HepG2 (cell line): ENCODE measurements around the gene ABCA2. TPM values are rescaled to one million over a fixed set of nuclear protein-coding genes. Genes with fewer than 3 reads are reported as not detected.
A peak's percentile ranks its signal among the peaks of the same experiment; 100 is the strongest.

Source experiments
- ATAC-seq: fragments of 200-7000 bp; cut with Tn5 transposase; 3 replicates; pipeline ENCODE4 v1.9.1; 2020; ENCODE audit warnings: mild to moderate bottlenecking, moderate library complexity
- BruUV-seq: library from RNA; stranded (reverse); fragments of 400-500 nt; replicated peaks from 2 replicates; lab custom pipeline; 2021; lab: Mats Ljungman, UMichigan
- CTCF ChIA-PET: fragments of 300-600 bp; formaldehyde crosslinking; extraction: SDS; loops from one replicate; lab custom pipeline; 2021; ENCODE audit warnings: low total read pairs, inconsistent platforms, low intra/inter-chr PET ratio; lab: Yijun Ruan, JAX
- POLR2A ChIA-PET: fragments of 350-600 bp; sonication (Branson Sonifier 250); formaldehyde crosslinking; loops from one replicate; lab custom pipeline; 2020; ENCODE audit warnings: antibody characterized with exemption, inconsistent platforms; lab: Yijun Ruan, JAX
- DNase-seq: peaks from one replicate; pipeline ENCODE4 v3.0.0-alpha.2; 2015; ENCODE audit warnings: low spot score
- FAIRE-seq: peaks from 3 replicates; lab custom pipeline; 2011; peaks lifted over from hg19 to GRCh38; lab: Jason Lieb, UNC
- H2AFZ ChIP-seq: one replicate; pipeline ENCODE4 v1.6.1; 2011; ENCODE audit warnings: low read length, inconsistent platforms
- H3K27ac ChIP-seq: fragments of 300-600 bp; 3 replicates; pipeline ENCODE4 v1.8.0; 2011; ENCODE audit warnings: mixed run types, mild to moderate bottlenecking, mixed read lengths, low read length, inconsistent platforms; ENCODE audit not compliant: insufficient read depth; ENCODE audit errors: extremely low read length
- H3K27me3 ChIP-seq, 2 experiments: fragments of 200-600 bp in 1 of 2; 2 replicates in 1 of 2; 3 replicates in 1 of 2; pipeline versions ENCODE4 v1.6.0 to v1.8.0; 2011; ENCODE audit warnings: low read length in 2 of 2, mild to moderate bottlenecking in 2 of 2, moderate library complexity in 2 of 2, inconsistent platforms in 1 of 2; ENCODE audit not compliant: insufficient read depth in 2 of 2, control insufficient read depth in 1 of 2
- H3K36me3 ChIP-seq, 2 experiments: fragments of 200-600 bp in 1 of 2; replicated peaks in 1 of 2; 2 replicates in 1 of 2; 3 replicates in 1 of 2; pipeline versions ENCODE4 v1.5.1 to v1.8.0; 2011; ENCODE audit warnings: low read length in 2 of 2, inconsistent platforms in 1 of 2; ENCODE audit not compliant: insufficient read depth in 2 of 2, control insufficient read depth in 1 of 2
- H3K4me1 ChIP-seq: 2 replicates; pipeline ENCODE4 v1.5.1; 2012; ENCODE audit warnings: low read length, inconsistent platforms; ENCODE audit not compliant: insufficient read depth
- H3K4me2 ChIP-seq: 2 replicates; pipeline ENCODE4 v1.6.0; 2011; ENCODE audit warnings: low read depth, low read length, inconsistent platforms
- H3K4me3 ChIP-seq, 3 experiments: fragments of 200-600 bp in 1 of 3; sonication (generic), shearing (Covaris generic) in 1 of 3; replicated peaks in 1 of 3; 2 replicates each; pipeline ENCODE4 v1.5.1; 2011 to 2016; ENCODE audit warnings: low read length in 3 of 3, inconsistent platforms in 2 of 3, low read depth in 2 of 3, mild to moderate bottlenecking in 2 of 3, control low read depth in 1 of 3, mixed read lengths in 1 of 3; ENCODE audit not compliant: insufficient read depth in 1 of 3
- H3K79me2 ChIP-seq: one replicate; pipeline ENCODE4 v1.6.1; 2011; ENCODE audit warnings: low read length, inconsistent platforms; ENCODE audit not compliant: insufficient read depth
- H3K9ac ChIP-seq: 2 replicates; pipeline ENCODE4 v1.6.0; 2011; ENCODE audit warnings: mild to moderate bottlenecking, low read depth, low read length, inconsistent platforms; ENCODE audit not compliant: insufficient read depth
- H3K9me3 ChIP-seq: 2 replicates; pipeline ENCODE4 v1.5.1; 2012; ENCODE audit warnings: mild to moderate bottlenecking, low read length
- H4K20me1 ChIP-seq: 2 replicates; pipeline ENCODE4 v1.6.0; 2011; ENCODE audit warnings: inconsistent platforms, mild to moderate bottlenecking, low read length, moderate library complexity; ENCODE audit not compliant: insufficient read depth
- ZFP91 ChIP-seq: sonication (generic); formaldehyde crosslinking; IDR thresholded peaks from 2 replicates; pipeline ENCODE4 v1.9.0; 2022; ENCODE audit warnings: missing genetic modification reagents, mild to moderate bottlenecking, borderline replicate concordance
- ZFX ChIP-seq: sonication (generic); formaldehyde crosslinking; IDR thresholded peaks from 2 replicates; pipeline ENCODE4 v1.4.0; 2020; ENCODE audit warnings: mild to moderate bottlenecking, low read depth, missing genetic modification reagents, moderate library complexity
- ZNF253 ChIP-seq: sonication (generic); formaldehyde crosslinking; IDR thresholded peaks from 2 replicates; pipeline ENCODE4 v1.8.0; 2022; ENCODE audit warnings: mild to moderate bottlenecking, missing genetic modification reagents, borderline replicate concordance
- ZNF687 ChIP-seq: sonication (generic); formaldehyde crosslinking; IDR thresholded peaks from 2 replicates; pipeline ENCODE4 v1.5.1; 2020; ENCODE audit warnings: mild to moderate bottlenecking, missing genetic modification reagents, moderate library complexity
- ZNF883 ChIP-seq: sonication (generic); formaldehyde crosslinking; IDR thresholded peaks from 2 replicates; pipeline ENCODE4 v1.5.1; 2020; ENCODE audit warnings: mild to moderate bottlenecking, missing genetic modification reagents; ENCODE audit errors: not compliant biosample characterization
- ZSCAN9 ChIP-seq: IDR thresholded peaks from 2 replicates; pipeline ENCODE4 v1.6.1; 2016; ENCODE audit warnings: borderline replicate concordance
- WGBS: methylation state at CpG from one replicate; pipeline ENCODE4 v1.1.6; 2017; ENCODE audit warnings: low lambda C conversion rate; 5-methylcytosine and 5-hydroxymethylcytosine counted together
- in situ Hi-C: cut with HindIII; loops from 2 replicates; pipeline ENCODE4 v1.10.0; 2017; ENCODE audit warnings: low pct_unique_long_range_greater_than_20kb; ENCODE audit not compliant: extremely low pct_ligation_motif_present
- intact Hi-C: fragments of 100-400 bp; cut with micrococcal nuclease; formaldehyde crosslinking; loops from one replicate; pipeline ENCODE4 v1.10.0; 2022; ENCODE audit not compliant: unreplicated experiment
- polyA plus RNA-seq, 8 experiments: library from polyadenylated mRNA; depleted of rRNA in 3 of 8; stranded (reverse) in 7 of 8; unstranded in 1 of 8; fragments of >200 nt; fragmentation: Illumina TruSeq in 4 of 8; extraction: Trizol in 4 of 8; gene quantifications; 2 replicates each; pipeline versions ENCODE4 v1.2.1 to v1.2.3, GENCODE V29; 2011 to 2016; ENCODE audit warnings: low read depth in 4 of 8, missing spikeins in 1 of 8, mixed read lengths in 1 of 8; ENCODE audit not compliant: insufficient read depth in 1 of 8
- total RNA-seq, 5 experiments: library from RNA; depleted of rRNA; stranded (reverse); fragments of >200 nt; fragmentation: Illumina TruSeq; extraction: Trizol; gene quantifications; 2 replicates each; pipeline ENCODE4 v1.2.3, GENCODE V29; 2016; ENCODE audit warnings: low read depth in 1 of 5

Gene ABCA2
- total and polyA plus RNA-seq, 2 of the 13 experiments (the other 11 are each of a cell fraction or from before 2014, with no cell fraction given) = 2.9 to 19.2 TPM

- peaks cover 60% of the 10 kb centered on the region for H3K4me1 ChIP-seq
- peaks cover 13% of the 10 kb centered on the region for H3K79me2 ChIP-seq
- FAIRE-seq = no peak
- 0% methylated on average over 2 of the region's 2 CpGs for WGBS
- in situ Hi-C loops = no loop called here
- CTCF ChIA-PET = no interaction called here
- no TSS peak for BruUV-seq
- no peaks in the 10 kb centered on the region for H3K9me3 ChIP-seq
- H3K36me3 ChIP-seq = peaks cover 1 to 3% of the 10 kb centered on the region in 2 experiments; a peak in 1 of 5 replicates
- no peak for ATAC-seq
- no peaks in the 10 kb centered on the region; a peak in 1 of 5 replicates for H3K27me3 ChIP-seq
- POLR2A ChIA-PET = interaction anchor here (0.9 to 6.0 kb wide), 8 partner anchors 13 to 271 kb away, joined by 3 to 105 read pairs (median 5); partner anchors contain the start of genes ENTPD2, MAN1B1 and SSNA1
- intact Hi-C loops = no loop called here
- H3K9ac ChIP-seq = peak overlapping the region; percentile 66
- peak; percentile 3 for TF ChIP-seq ZNF883 (CRISPR knock-in tag)
- TF ChIP-seq ZNF253 (CRISPR knock-in tag) = peak; percentile 35; the same call in 1 of the 2 replicates
- peak; percentile 49 for TF ChIP-seq ZNF687 (CRISPR knock-in tag)
- TF ChIP-seq ZSCAN9 = no peak
- 0 out of 2 replicates have a peak, but pooled peaks have one; percentile 4 for TF ChIP-seq ZFP91
- peak; percentile 26; the same call in 1 of the 2 replicates for TF ChIP-seq ZFX (CRISPR knock-in tag)
- TF ChIP-seq, all 625 proteins: peak for 5
- DNase-seq = no peak
- peak overlapping the region; percentile 96 for H3K4me2 ChIP-seq
- peak overlapping the region; percentile 58 to 88 (median 74) for H3K4me3 ChIP-seq
- peaks cover 7% of the 10 kb centered on the region; the same call in 1 of the 2 replicates for H4K20me1 ChIP-seq
- H3K27ac ChIP-seq = peak overlapping the region; percentile 70
- no peak overlapping the region for H2AFZ ChIP-seq
Measured at GRCh38 chr9:137071282-137071681, 43.2 kb upstream of the ABCA2 start.
